22Rv1 (cell line): ENCODE results near the gene ZFHX3.

Experiments
- CTCF ChIP-seq: fragments of 450-650 bp; IDR thresholded peaks from 2 replicates; pipeline ENCODE4 v1.5.1; 2017; ENCODE audit warnings: mild to moderate bottlenecking
- ZFX ChIP-seq: fragments of 450-650 bp; IDR thresholded peaks from 2 replicates; pipeline ENCODE4 v1.6.1; 2017; ENCODE audit warnings: antibody characterized with exemption, borderline replicate concordance

- TF ChIP-seq CTCF: no peak
- TF ChIP-seq ZFX: no peak
Observed at GRCh38 chr16:72891291-72892227, 156.4 kb downstream of the ZFHX3 start.
